SU-DHL-6 (cell line): ENCODE results near the gene DUSP28.

Source experiments
- H2AFZ ChIP-seq: fragments of 200-600 bp; sonication (generic); 2 replicates; pipeline ENCODE4 v1.6.1; 2014; ENCODE audit warnings: low read depth, mild to moderate bottlenecking, moderate library complexity, mixed read lengths, antibody characterized with exemption, low read length; ENCODE audit not compliant: severe bottlenecking
- H3F3A ChIP-seq: fragments of 200-600 bp; shearing (Covaris generic); 2 replicates; pipeline ENCODE4 v1.6.0; 2016; ENCODE audit warnings: antibody characterized with exemption, mild to moderate bottlenecking; ENCODE audit not compliant: insufficient read depth
- H3K27ac ChIP-seq: fragments of 200-600 bp; sonication (generic); 2 replicates; pipeline ENCODE4 v1.5.1; 2016; ENCODE audit warnings: low read depth, mild to moderate bottlenecking, low read length, moderate library complexity, mixed read lengths
- H3K27me3 ChIP-seq: fragments of 200-600 bp; sonication (generic), shearing (Covaris generic); 2 replicates; pipeline ENCODE4 v1.6.0; 2014; ENCODE audit warnings: mild to moderate bottlenecking, low read length
- H3K36me3 ChIP-seq: fragments of 200-600 bp; sonication (generic); 2 replicates; pipeline ENCODE4 v1.6.1; 2014; ENCODE audit warnings: mild to moderate bottlenecking, low read length, mixed read lengths
- H3K4me2 ChIP-seq: fragments of 300-600, 200-600 bp; shearing (Covaris generic), sonication (generic); 2 replicates; pipeline ENCODE4 v1.6.0; 2014; ENCODE audit warnings: low read length, low read depth, mild to moderate bottlenecking; ENCODE audit not compliant: poor library complexity, severe bottlenecking
- H3K4me3 ChIP-seq: fragments of 200-600 bp; sonication (generic); 2 replicates; pipeline ENCODE4 v1.5.1; 2014; ENCODE audit warnings: antibody characterized with exemption, low read length, mild to moderate bottlenecking, mixed read lengths; ENCODE audit not compliant: insufficient read depth, poor library complexity, severe bottlenecking
- H3K79me2 ChIP-seq: fragments of 200-600 bp; sonication (generic); 2 replicates; pipeline ENCODE4 v1.6.1; 2014; ENCODE audit warnings: mild to moderate bottlenecking, low read length, moderate library complexity; ENCODE audit not compliant: insufficient read depth
- H3K9ac ChIP-seq: fragments of 200-600 bp; sonication (generic); 2 replicates; pipeline ENCODE4 v1.7.0; 2014; ENCODE audit warnings: mild to moderate bottlenecking, low read length
- H3K9me2 ChIP-seq: fragments of 200-600 bp; sonication (generic); replicated peaks from 2 replicates; pipeline ENCODE4 v1.6.1; 2014; ENCODE audit warnings: low read length; ENCODE audit not compliant: insufficient read depth
- H3K9me3 ChIP-seq: fragments of 200-600 bp; sonication (generic); 2 replicates; pipeline ENCODE4 v1.6.1; 2014; ENCODE audit warnings: low read length, mixed read lengths; ENCODE audit not compliant: insufficient read depth
- H4K20me1 ChIP-seq: fragments of 200-600 bp; sonication (generic); 2 replicates; pipeline ENCODE4 v1.6.1; 2014; ENCODE audit warnings: low read depth, mild to moderate bottlenecking, antibody characterized with exemption, low read length, moderate library complexity, mixed read lengths
- CTCF ChIP-seq: fragments of 200-600 bp; sonication (generic); IDR thresholded peaks from one replicate; pipeline ENCODE4 v1.5.1; 2017; ENCODE audit warnings: antibody characterized with exemption, mild to moderate bottlenecking, low read length, moderate library complexity; ENCODE audit not compliant: insufficient read depth, poor library complexity, severe bottlenecking
- EZH2phosphoT487 ChIP-seq: fragments of 200-600 bp; sonication (generic), shearing (Covaris generic); conservative IDR thresholded peaks from 2 replicates; pipeline ENCODE4 v1.6.1; 2018; ENCODE audit warnings: mild to moderate bottlenecking, antibody characterized with exemption, low read length, moderate library complexity, mixed read lengths

The DUSP28 gene

GRCh38 chr2:240598311-240598911 is 38.3 kb downstream of the DUSP28 start:
- no peak for TF ChIP-seq CTCF
- no peak for TF ChIP-seq EZH2phosphoT487
- no peaks in the 10 kb centered on the region for H3K27me3 ChIP-seq
- H3K4me3 ChIP-seq: no peak overlapping the region
- no peak overlapping the region for H3K4me2 ChIP-seq
- H3F3A ChIP-seq: no peaks in the 10 kb centered on the region
- H3K36me3 ChIP-seq: no peaks in the 10 kb centered on the region
- H2AFZ ChIP-seq: no peak overlapping the region
- no peaks in the 10 kb centered on the region for H4K20me1 ChIP-seq
- H3K79me2 ChIP-seq: 0 out of 2 replicates have a peak, but pooled peaks cover 5% of the 10 kb centered on the region
- no peaks in the 10 kb centered on the region for H3K9me2 ChIP-seq
- no peak overlapping the region for H3K27ac ChIP-seq
- no peak overlapping the region for H3K9ac ChIP-seq
- H3K9me3 ChIP-seq: no peaks in the 10 kb centered on the region

GRCh38 chr2:240599141-240599583 is 39.0 kb downstream of the DUSP28 start:
- Histone ChIP-seq H3K9me3 (no peaks in the 10 kb centered on the region), H2AFZ (no peak overlapping the region), H3K4me2 (no peak overlapping the region), H3F3A (no peaks in the 10 kb centered on the region), H3K79me2 (0 out of 2 replicates have a peak, but pooled peaks cover 2% of the 10 kb centered on the region), H4K20me1 (no peaks in the 10 kb centered on the region), H3K36me3 (no peaks in the 10 kb centered on the region), H3K27ac (no peak overlapping the region), H3K4me3 (no peak overlapping the region), H3K9ac (no peak overlapping the region), H3K27me3 (no peaks in the 10 kb centered on the region), H3K9me2 (no peaks in the 10 kb centered on the region)
- TF ChIP-seq EZH2phosphoT487: no peak
- TF ChIP-seq CTCF: no peak

- Histone ChIP-seq H3F3A (no peaks in the 10 kb centered on the region), H4K20me1 (no peaks in the 10 kb centered on the region)
- no peak for TF ChIP-seq EZH2phosphoT487
- TF ChIP-seq CTCF: no peak
These were observed 40.3 kb downstream of the DUSP28 start for GRCh38 chr2:240600451-240600961.

More at GRCh38 chr2:240600451-240600961, 40.3 kb downstream of the DUSP28 start:
- H3K9me2 ChIP-seq: no peaks in the 10 kb centered on the region
- H3K4me2 ChIP-seq: no peak overlapping the region
- H3K27ac ChIP-seq: no peak overlapping the region
- no peaks in the 10 kb centered on the region for H3K79me2 ChIP-seq
- H3K36me3 ChIP-seq: no peaks in the 10 kb centered on the region
- no peaks in the 10 kb centered on the region for H3K27me3 ChIP-seq
- H2AFZ ChIP-seq: no peak overlapping the region
- H3K4me3 ChIP-seq: no peak overlapping the region
- H3K9me3 ChIP-seq: no peaks in the 10 kb centered on the region
- no peak overlapping the region for H3K9ac ChIP-seq
